ENCODE results near the gene BORCS8.
"Not testable (repeated sequence)": the region's sequence is repeated elsewhere in the genome, so short reads cannot be mapped to it uniquely, and the experiment has no call there.

BORCS8 gene

DNA sequence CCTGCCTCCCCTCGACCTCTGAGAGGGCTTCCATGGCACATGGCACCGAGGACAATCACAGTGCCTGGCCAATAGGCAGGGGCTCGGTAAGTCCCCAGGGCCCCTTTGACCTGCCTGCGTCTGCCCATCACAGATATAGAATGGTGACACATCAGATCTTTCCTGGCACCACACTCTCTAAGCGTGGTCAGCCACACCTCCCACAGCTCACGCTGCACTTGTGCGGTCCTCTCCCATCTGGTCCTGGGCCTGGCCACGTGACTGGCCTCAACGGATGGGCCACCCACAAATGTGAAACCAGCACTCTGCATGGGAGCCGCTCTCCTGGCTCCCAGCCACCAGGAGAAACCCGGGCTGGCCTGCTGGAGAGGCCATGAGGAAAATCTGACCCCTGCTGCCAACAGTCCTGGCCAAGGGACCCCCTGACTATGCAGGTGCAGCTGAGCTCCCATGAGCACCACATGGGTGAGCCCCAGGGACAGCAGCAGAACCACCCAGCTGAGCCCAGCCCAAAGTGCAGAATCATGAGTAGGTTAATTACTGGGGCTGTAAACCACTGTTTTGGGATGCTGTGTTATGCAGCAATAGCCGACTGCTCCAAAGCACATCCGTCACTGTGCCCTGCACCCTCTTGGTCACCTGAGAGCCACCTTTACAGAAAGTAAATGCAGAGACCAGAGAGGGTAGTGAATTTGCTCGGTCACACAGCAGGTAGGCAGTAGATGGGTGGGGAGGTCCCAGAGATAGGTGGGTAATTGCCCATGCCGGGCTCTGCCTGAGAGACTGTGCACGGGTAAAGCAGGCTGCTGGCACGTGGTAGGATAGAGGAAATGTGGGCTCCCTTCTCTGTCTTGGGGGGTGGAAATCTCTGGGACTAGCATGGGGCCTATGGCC is 12.2 kb downstream of the BORCS8 start:
- no peak for DNase-seq

- no peak for DNase-seq
Observed at GRCh38 chr19:19176950-19177349, 15.0 kb downstream of the BORCS8 start.

DNA sequence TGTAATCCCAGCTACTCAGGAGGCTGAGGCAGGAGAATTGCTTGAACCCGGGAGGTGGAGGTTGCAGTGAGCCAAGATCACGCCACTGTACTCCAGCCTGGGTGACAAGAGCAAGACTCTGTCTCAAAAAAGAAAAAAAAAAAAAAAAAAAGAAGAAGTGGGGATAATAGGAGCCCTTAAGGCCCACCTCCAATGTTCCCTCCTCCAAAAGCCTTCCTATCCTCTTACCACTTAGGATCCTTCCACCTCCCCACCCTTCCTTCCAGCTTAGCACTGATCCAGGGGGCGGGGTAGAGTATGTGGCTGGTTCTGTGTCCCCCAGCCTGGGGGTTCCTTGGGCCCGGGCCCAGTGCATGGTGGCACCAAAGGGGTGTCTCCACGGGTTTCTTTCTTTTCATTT is 18.7 kb downstream of the BORCS8 start:
- DNase-seq, result not testable (repeated sequence)

DNA sequence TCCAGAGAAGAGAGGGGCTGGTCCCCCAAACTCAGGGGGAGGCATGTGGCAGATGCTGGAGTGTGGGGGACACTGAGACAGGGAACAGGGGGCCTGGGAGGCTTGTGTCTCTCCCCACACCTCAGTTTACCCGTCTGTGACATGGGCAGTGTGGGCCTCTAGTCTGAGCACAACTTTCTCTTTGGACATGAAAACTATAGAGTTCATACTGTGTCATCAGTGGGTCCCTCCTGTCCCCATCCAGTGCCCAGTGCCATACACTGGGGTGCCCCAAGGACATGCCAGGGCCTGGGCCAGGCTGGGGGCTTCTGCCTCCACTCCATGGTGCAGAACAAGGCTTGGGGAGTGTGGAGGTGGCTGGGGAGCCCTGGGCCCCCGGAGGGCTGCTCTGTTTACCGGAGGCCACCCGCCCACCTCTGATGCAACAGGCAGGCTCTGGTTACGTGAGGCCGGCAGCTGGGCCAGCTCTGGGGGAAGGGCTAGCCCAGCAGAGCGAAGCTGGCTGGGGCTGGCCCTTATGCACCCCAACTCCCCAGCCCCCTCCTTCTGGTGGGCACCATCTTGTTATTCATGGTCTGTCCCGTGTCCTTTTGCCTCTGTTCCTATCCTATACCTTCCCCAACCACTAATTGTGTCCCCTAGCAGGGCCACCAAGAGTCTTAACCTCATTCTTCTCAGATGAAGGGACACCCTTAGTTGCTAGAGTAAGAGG is 20.0 kb downstream of the BORCS8 start:
- DNase-seq, result no peak

GRCh38 chr19:19170873-19171672 is 20.9 kb downstream of the BORCS8 start:
- no peak for DNase-seq

DNA sequence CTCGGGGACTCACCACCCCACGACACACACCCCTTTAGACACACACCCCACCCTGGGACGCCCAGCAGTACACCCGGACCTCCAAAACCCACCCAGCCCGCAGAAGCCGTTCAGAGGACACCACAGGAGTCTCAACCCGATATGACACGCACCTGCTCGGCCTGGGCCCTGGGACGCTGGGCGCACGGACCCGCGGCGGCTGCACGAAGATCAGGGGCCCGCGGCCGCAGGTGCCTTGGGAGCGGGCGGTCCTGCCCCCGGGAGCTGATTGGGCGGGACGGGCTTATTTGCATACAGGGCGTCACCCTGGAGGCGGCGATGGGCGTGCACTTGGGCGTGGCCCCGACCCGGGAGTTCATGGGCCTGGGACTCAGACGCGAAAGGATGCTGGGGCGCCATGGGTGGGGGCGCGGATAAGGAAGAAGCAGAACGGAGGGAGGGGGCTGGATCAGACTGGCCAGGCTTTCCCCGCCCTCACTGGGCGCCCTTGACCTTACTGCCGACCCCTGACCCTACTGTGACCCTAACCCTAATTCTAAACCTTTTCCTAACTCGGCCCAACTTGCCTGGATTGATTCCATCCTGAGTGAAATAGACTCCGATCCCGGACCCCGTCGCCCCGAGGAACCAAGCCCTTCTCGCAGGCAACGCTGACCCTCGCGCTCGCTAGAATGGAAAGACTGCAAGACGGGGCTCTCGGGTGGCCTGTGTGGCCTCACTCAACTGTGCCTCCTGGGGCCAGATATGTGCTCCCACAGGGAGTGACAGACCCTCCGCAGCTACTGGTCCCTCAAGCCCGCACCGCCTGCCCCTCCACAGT is 21.7 kb downstream of the BORCS8 start, which contains the start of gene MEF2B:
TSS of gene MEF2B (minus strand) at position 211 of the 820 bp plus-strand sequence. CDS start 19,528 bp downstream, outside the sequence.
- DNase-seq, result peak; percentile 71

DNA sequence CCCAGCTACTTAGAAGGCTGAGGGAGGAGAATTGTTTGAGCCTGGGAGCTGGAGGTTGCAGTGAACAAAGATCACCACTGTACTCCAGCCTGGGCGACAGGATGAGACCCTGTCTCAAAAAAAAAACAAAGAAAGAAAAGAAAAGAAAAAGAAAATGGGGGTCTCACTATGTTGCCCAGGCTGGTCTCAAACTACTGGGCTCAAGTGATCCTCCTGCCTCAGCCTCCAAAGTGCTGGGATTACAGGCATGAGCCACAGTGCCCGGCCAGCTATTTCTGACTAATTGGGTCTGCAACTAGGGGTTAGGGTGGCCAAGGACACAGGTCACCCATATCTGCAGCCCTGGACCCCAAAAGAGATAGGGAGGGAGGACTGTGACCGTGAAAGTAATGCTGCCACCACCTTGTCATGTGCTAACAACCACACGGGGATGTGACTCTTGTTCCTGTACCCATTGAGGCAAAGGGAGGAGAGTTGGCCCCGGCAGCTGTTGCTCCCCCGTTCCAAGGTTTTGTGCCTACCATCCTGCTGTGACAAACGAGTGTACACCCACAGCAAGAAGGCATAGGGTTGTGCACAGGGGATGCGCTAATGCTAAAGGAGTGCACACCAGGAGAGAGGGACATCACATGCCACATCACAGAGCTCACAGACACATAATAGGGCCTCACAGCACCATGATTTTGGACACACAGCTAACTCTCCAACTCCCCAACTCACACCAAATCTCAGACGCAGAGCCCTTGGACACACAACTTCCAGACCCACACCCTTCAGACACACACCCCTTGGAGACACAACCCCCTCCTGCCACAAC is 22.5 kb downstream of the BORCS8 start:
- DNase-seq, result no peak

- no peak for DNase-seq
Observed at GRCh38 chr19:19167612-19168011, 24.3 kb downstream of the BORCS8 start.

GRCh38 chr19:19165396-19165795 is 26.6 kb downstream of the BORCS8 start:
- DNase-seq, result no peak

DNA sequence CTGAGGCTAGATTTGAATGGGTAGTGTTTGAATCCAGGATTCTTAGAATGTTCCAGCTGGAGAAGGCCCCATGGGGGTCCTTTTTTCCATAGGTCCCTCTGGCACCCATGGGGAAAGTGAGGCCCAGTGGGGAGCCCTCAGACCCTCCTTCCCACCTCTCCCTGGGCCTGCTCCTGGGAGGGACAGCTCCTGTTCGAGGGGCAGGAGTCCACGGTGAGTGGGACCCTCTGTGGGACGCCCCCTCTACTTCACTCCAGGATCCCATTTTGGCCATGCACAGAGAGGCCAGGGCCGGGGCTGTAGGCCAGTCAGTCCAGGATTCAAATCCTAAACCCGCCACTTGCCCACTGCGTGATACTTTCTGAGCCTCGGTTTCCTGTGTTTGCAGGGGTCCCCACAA is 29.5 kb downstream of the BORCS8 start:
- DNase-seq, result no peak

GRCh38 chr19:19160461-19161035 is 31.4 kb downstream of the BORCS8 start:
- no peak for DNase-seq

- no peak for DNase-seq
Observed at GRCh38 chr19:19159534-19159933, 32.4 kb downstream of the BORCS8 start.

- DNase-seq, result no peak
Observed at GRCh38 chr19:19157808-19158207, 34.1 kb downstream of the BORCS8 start.

GRCh38 chr19:19155495-19156219 is 36.3 kb downstream of the BORCS8 start:
- no peak for DNase-seq

DNA sequence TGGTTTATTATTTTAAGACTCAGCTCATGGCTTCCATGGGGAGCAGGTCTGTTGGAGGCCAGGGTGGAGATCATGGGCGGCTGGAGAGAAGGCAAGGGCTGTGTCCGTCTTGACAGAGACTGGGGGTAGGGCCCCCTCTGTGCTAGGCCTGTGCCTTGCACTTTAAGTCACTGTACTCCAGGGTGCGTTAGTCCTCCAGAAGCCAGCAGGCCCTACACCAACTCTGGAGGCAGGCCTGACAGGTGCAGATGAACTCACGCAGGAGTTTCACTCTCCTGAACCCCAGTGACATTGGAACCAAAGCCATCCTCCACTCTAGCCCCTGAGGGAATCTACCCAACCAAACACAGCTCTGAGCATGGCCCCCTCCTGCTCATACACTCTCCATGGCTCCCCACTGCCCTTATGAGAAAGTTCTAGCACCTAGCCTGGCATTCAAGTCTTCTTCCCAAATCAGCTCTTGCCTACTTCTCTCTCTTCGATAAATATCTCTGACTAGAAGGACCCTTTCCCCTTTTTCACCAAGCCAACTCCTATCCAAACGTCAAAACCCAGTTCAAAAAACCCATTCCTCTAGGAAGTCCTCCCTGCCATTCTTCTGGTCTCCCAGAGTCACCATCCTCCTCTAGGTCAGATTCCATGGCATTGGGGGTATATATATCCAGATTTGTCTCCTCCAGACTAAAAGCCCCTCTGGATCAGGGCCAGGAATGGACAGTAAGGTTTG is 37.0 kb downstream of the BORCS8 start:
- no peak for DNase-seq

- no peak for DNase-seq
Observed at GRCh38 chr19:19152668-19153384, 39.1 kb downstream of the BORCS8 start.

DNA sequence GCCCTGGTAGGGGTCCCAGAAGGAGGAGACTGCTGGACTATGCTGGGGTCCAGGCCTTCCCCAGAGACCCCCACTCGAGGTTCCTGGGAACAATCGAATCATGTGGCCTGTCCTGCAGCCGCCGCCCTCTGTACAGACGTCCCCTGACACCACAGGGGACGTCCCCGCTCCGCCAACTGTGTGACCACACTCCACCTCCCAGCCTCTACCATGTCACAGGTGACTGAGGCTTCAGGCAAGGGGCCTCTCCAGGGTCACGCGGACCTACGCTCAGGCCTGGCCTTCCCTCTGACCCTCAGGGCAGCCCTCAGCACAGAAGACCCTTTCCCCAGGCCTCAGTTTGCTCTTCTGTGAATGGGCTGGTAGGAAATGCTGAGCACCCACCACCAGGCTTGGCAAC is 40.5 kb downstream of the BORCS8 start:
- DNase-seq, result no peak

DNA sequence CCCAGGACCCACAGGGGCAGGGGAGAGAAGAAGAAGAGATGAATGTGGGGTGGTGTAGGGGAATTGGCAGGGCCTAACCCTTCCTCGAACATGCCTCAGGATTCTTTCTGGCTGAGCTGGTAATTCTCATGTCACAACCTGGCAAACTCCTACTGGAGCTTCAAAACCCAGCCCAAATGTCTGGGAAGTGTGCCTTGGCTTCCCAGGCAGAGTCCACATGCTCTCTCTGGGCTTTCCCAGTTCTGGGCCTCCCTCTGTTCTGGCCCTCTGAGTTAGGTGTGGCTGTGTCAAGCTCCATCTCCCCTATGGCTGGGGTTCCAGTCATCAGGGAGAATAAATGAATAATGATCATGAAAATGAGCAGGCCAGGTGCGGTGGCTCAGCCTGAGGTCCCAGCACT is 42.5 kb downstream of the BORCS8 start:
- DNase-seq, result no peak

DNA sequence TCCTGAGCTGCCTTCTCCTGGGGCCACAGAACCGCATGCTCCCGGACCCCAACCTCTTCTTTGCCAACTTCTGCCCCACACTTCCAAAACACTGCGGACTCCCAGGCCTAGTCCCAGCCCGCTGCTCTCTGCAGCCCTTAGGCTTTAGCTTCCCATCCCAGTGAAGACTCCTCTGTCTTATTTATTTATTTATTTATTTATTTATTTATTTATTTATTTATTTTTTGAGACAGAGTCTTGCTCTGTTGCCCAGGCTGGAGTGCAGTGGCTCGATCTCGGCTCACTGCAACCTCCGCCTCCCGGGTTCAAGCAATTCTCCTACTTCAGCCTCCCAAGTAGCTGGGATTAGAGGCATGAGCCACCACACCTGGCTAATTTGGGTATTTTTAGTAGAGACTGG is 43.4 kb downstream of the BORCS8 start:
- DNase-seq, result not testable (repeated sequence)

Measured in DMS79 (cell line).